Urothelium cell line (cell line): Measurements from ENCODE around the gene SBF2.
"Not testable (repeated sequence)": the region's sequence is repeated elsewhere in the genome, so short reads cannot be mapped to it uniquely, and the experiment has no call there.

ENCODE experiments used
- DNase-seq: peaks from one replicate; pipeline ENCODE4 v3.0.0; 2011; ENCODE audit warnings: low spot score, mixed read lengths
- FAIRE-seq: peaks from 2 replicates; lab custom pipeline; 2011; peaks lifted over from hg19 to GRCh38; lab: Jason Lieb, UNC

SBF2 gene

GRCh38 chr11:10272132-10272531, 21.9 kb downstream of the SBF2 start:
- DNase-seq, result no peak

GRCh38 chr11:10268746-10269488, 25.1 kb downstream of the SBF2 start:
- FAIRE-seq (no peak), DNase-seq (no peak)

More at GRCh38 chr11:10272132-10272531, 21.9 kb downstream of the SBF2 start:
- no peak for FAIRE-seq

GRCh38 chr11:10267821-10268220, 26.2 kb downstream of the SBF2 start:
- no peak for FAIRE-seq

GRCh38 chr11:10265936-10266335, 28.1 kb downstream of the SBF2 start:
- DNase-seq (no peak), FAIRE-seq (no peak)

More at GRCh38 chr11:10267821-10268220, 26.2 kb downstream of the SBF2 start:
- no peak for DNase-seq

- not testable (repeated sequence) for DNase-seq, FAIRE-seq
Measured at GRCh38 chr11:10264716-10265115, 29.3 kb downstream of the SBF2 start.

- peak; percentile 6 for DNase-seq
Measured at GRCh38 chr11:10263929-10264328, 30.1 kb downstream of the SBF2 start.

GRCh38 chr11:10261821-10262220, 32.2 kb downstream of the SBF2 start:
- FAIRE-seq, result no peak
- DNase-seq, result no peak

More at GRCh38 chr11:10263929-10264328, 30.1 kb downstream of the SBF2 start:
- FAIRE-seq, result no peak

- DNase-seq (no peak), FAIRE-seq (no peak)
Measured at GRCh38 chr11:10257478-10257877, 36.5 kb downstream of the SBF2 start.

GRCh38 chr11:10255388-10256125, 38.5 kb downstream of the SBF2 start:
- DNase-seq, result no peak
- no peak for FAIRE-seq

- not testable (repeated sequence) for FAIRE-seq, DNase-seq
Measured at GRCh38 chr11:10249448-10250131, 44.4 kb downstream of the SBF2 start.

- FAIRE-seq, result no peak
- DNase-seq, result no peak
Measured at GRCh38 chr11:10247011-10247410, 47.0 kb downstream of the SBF2 start.

- FAIRE-seq (no peak), DNase-seq (no peak)
Measured at GRCh38 chr11:10243896-10244575, 50.0 kb downstream of the SBF2 start.

- no peak for DNase-seq
- FAIRE-seq, result no peak
Measured at GRCh38 chr11:10236840-10237239, 57.2 kb downstream of the SBF2 start.

GRCh38 chr11:10233581-10233980, 60.4 kb downstream of the SBF2 start:
- FAIRE-seq, result no peak
- no peak for DNase-seq

- FAIRE-seq, result no peak
- DNase-seq, result no peak
Measured at GRCh38 chr11:10232756-10233155, 61.3 kb downstream of the SBF2 start.

- not testable (repeated sequence) for FAIRE-seq, DNase-seq
Measured at GRCh38 chr11:10231803-10232202, 62.2 kb downstream of the SBF2 start.

GRCh38 chr11:10225553-10225952, 68.5 kb downstream of the SBF2 start:
- DNase-seq, result no peak
- no peak for FAIRE-seq

- DNase-seq, result no peak
- FAIRE-seq, result no peak
Measured at GRCh38 chr11:10222399-10222798, 71.6 kb downstream of the SBF2 start.

GRCh38 chr11:10221342-10221741, 72.7 kb downstream of the SBF2 start:
- no peak for FAIRE-seq

GRCh38 chr11:10211470-10211869, 82.5 kb downstream of the SBF2 start:
- DNase-seq (no peak), FAIRE-seq (no peak)

More at GRCh38 chr11:10221342-10221741, 72.7 kb downstream of the SBF2 start:
- no peak for DNase-seq

- no peak for DNase-seq
- FAIRE-seq, result no peak
Measured at GRCh38 chr11:10209326-10209725, 84.7 kb downstream of the SBF2 start.
